GM18858 (cell line): Measurements from ENCODE around the gene ASPDH.
"Not testable (repeated sequence)": the region's sequence is repeated elsewhere in the genome, so short reads cannot be mapped to it uniquely, and the experiment has no call there.

Source experiments
- ATAC-seq: cut with Tn5 transposase; IDR thresholded peaks from one replicate; pipeline ENCODE4 v1.9.1; 2021; ENCODE audit not compliant: unreplicated experiment

Gene ASPDH

DNA sequence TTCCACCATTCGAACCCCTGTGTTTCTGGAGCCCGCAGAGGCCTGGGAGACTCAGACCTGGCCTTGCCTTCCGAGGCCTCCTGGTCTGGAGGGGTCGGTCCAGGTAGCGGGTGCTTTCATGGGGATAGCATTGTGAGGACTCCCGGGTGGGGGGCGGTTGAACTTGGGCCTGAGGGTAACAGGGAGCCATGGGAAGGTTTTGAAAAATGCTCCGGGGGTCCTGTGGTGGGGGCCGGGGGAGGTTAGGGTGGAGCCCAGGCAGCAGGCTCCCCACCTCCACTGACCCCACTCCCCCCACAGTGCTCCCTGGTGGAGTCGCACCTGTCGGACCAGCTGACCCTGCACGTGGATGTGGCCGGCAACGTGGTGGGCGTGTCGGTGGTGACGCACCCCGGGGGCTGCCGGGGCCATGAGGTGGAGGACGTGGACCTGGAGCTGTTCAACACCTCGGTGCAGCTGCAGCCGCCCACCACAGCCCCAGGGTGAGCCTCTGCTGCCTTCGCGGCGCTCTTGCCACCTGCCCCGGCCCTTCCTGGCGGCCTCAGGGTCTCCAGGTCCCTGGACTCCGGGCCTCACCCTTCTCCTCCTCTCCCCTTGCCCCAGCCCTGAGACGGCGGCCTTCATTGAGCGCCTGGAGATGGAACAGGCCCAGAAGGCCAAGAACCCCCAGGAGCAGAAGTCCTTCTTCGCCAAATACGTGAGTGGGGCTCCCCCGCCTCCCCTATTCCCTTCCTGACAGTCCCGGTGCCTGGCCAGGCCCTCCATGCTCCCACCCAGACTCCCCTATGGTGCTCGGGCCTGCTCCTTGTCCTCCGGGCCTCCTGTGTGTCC lies 33.2 kb downstream of the ASPDH start:
- no peak for ATAC-seq

DNA sequence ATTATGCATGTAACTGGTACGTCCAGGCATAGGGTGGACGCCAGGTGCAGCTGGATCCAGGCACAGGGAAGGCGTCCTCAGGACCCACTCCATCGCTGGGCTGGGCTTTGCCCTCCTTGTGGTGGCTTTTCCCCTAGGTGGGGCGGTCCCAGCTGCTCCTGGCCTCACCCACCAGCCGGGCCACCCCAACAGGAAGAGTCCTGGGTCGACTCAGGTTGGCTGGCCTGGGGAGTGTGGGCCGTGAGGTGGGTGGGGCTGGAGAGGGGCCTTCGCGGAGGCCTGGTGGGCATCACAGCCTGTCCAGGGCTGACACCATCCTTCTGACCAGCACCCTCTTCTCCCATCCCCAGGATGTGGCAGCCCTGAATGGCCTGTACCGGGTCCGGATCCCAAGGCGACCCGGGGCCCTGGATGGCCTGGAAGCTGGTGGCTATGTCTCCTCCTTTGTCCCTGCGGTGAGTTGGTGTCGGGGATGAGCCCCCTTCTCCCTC lies 33.9 kb downstream of the ASPDH start:
- ATAC-seq = no peak

- ATAC-seq = no peak
Observed at GRCh38 chr19:50478901-50479715, 34.6 kb downstream of the ASPDH start.

DNA sequence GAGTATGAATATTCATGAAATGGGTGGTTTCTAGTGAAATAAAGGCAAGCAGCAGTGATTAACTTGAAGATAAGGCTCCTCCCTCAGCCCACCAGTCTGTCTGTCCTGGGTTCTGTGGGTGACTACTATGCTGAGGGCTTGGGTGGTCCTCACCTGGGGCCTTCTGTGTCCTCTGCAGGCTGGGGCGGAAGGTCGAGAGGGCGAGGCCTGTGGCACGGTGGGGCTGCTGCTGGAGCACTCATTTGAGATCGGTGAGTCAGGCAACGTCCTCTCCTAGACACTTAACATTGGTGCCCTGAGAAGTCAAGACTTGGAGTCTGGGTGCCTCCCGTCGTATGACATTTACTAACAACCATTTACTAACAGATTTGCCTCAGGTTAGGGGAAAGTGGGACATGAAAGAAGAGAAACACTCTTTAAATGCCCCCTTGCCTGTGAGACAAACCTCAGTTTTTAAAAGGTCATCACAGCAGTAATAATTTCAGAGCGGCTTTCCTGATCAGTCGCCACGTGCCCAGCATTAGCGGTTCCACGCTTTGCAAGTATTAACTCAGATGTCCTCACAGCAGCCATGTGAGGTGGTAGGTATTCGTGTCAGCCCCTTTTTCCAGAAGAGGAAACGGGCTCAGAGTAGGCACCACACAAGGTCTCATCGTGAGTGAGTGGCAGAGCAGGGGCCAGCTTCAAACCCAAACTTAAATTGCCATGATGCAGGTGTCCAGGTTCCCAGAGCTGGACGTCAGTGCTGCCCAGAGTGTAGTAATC lies 35.8 kb downstream of the ASPDH start:
- ATAC-seq = no peak

GRCh38 chr19:50476907-50477238 lies 36.8 kb downstream of the ASPDH start:
- ATAC-seq = no peak

- peak; percentile 57 for ATAC-seq
Observed at GRCh38 chr19:50476224-50476906, 37.3 kb downstream of the ASPDH start, which contains the start of the genes EMC10 and GARIN5A. TSS of gene EMC10 (plus strand) at chr19:50476507. CDS start at chr19:50476545, 38 bp downstream. TSS of gene GARIN5A (minus strand) at chr19:50476848. CDS start at chr19:50476388, 460 bp downstream.

DNA sequence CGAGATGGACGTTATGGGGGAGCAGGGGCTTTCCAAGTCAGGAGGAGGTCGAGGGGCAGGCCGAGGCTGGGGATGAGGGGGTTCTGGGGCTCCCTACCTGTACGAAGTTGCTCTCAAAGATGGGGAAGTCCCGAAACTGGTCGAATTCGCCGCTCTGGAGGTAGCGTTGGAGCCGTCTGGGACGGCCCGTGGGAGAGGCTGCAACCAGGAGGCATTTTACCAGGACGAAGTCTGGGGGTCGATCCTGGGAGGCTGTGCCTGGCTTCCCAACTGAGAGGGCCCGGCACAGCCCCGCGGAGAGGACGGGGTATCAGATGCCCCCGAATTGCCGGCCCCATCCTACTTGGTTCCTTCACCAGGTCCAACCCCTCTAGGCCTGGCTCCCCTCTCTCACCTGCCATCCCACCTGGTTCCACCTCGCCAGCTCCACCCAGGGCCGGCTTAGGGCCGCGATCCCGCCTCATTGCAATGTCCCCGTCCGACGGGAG lies 37.9 kb downstream of the ASPDH start:
- no peak for ATAC-seq

GRCh38 chr19:50475101-50475568 lies 38.6 kb downstream of the ASPDH start:
- ATAC-seq = no peak

DNA sequence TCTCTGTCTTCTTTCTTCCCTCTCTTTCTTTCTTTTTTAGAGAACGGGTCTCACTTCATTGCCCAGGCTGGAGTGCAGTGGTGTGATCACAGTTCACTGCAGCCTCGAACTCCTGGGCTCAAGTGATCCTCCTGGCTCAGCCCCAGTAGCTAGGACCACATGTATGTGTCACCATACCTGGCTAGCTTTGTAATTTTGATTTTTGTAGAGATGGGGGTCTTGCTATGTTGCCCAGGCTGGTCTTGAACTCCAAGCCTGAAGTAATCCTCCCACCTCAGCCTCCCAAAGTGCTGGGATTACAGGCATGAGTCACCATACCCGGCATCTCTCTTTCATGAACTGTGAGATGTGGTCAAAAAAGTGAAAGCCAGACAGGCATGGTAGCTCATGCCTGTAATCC lies 40.4 kb downstream of the ASPDH start:
- not testable (repeated sequence) for ATAC-seq

DNA sequence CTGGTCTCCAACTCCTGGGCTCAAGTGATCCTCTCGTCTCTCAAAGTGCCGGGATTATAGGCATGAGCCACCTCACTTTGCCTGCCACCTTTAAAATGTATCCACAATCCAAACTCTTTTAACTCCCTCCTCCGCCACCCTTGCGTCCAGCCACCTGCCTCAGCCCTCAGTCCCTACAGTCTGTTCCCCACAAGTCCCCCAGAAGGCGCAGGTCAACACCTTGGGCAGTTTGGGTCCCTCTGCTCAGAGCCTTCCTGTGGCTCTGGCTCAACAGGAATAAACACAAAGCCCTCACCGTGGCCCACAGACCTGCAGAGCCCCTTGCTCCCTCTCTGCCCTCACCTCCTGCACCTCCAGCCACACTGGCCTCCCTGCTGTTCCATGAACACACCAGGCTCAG lies 44.9 kb downstream of the ASPDH start:
- ATAC-seq = no peak

DNA sequence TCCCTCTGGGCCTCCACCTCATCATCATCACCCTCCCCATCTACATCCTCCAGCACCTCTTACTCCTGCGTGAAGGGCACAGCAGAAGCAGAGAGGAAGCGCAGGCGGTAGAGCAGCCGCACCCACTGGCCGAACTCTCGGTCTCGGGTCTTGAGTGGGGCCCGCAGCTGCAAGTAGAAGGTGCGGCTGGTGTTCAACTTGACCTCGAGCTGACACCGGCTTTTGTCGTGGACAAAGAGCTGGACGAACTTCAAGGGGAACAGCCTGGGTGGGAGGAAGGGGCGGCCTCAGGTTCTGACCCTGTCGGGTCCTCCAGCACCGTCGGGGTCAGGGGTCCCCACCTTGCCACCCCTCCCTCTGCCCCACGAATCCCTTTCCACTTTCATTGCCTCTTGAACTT lies 46.1 kb downstream of the ASPDH start:
- no peak for ATAC-seq

- no peak for ATAC-seq
Observed at GRCh38 chr19:50466706-50467039, 47.0 kb downstream of the ASPDH start.

- ATAC-seq = no peak
Observed at GRCh38 chr19:50465986-50466705, 47.6 kb downstream of the ASPDH start.

- ATAC-seq = no peak
Observed at GRCh38 chr19:50465000-50465399, 48.7 kb downstream of the ASPDH start.

DNA sequence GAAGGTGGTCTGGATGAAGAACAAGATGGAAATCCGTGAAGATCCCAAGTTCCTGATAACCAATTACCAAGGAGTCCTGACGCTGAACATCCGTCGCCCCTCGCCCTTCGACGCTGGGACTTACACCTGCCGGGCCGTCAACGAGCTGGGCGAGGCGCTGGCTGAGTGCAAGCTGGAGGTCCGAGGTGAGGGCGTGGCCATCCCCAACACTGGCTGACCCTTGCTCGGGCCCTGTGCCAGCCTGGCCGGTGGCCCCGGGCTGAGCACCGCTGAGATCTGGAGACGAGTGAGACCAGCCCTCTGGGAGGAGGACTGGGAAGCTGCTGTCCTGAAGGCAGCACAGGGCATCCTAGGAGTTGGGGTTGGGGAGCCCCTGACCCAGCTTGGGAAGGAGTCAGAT lies 49.4 kb downstream of the ASPDH start:
- no peak for ATAC-seq

DNA sequence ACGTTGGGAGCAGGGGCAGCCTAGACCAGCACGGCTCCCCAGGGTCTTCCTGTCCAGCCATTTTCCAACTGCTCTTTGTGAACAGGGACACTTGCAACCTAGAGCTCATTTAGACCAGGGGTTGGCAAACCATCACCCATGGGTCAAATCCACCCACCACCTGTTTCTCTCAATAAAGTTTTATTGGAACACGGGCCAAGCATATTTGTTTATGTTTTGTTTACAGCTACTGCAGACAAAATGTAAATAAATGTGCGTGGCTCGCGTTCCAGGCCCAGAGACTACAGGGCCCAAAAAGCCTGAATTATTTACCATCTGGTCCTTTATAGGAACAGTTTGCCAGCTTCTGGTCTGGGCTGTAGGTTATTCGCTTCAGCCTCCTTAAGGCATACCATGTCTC lies 50.7 kb downstream of the ASPDH start:
- no peak for ATAC-seq
